Measurements from ENCODE around the gene AOX1. TPM values are rescaled to one million over a fixed set of nuclear protein-coding genes. Genes with fewer than 3 reads are reported as not detected.

AOX1 gene
- total RNA-seq, 1 donor from 2014 or later = 3.6 TPM

DNA sequence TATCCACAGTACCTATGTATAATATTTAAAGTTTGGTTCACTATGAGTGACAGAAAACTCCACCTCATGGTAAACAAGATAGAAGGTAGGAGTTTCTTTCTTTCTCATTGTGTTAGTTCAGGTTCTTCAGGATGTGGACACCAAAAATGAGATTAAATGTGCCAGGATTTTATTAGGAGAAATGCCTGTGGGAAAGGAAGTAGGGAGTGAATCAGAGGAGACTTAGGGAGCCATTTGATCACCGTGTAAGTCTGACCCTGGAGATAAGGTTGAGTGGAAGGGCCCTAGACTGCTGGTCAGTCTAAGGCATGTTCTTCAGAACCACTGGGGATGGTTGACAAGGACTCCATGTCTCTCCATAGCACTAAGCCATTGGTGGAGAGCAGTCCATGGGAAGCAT, 8.1 kb downstream of the AOX1 start:
- TF ChIP-seq, protein P1, sequence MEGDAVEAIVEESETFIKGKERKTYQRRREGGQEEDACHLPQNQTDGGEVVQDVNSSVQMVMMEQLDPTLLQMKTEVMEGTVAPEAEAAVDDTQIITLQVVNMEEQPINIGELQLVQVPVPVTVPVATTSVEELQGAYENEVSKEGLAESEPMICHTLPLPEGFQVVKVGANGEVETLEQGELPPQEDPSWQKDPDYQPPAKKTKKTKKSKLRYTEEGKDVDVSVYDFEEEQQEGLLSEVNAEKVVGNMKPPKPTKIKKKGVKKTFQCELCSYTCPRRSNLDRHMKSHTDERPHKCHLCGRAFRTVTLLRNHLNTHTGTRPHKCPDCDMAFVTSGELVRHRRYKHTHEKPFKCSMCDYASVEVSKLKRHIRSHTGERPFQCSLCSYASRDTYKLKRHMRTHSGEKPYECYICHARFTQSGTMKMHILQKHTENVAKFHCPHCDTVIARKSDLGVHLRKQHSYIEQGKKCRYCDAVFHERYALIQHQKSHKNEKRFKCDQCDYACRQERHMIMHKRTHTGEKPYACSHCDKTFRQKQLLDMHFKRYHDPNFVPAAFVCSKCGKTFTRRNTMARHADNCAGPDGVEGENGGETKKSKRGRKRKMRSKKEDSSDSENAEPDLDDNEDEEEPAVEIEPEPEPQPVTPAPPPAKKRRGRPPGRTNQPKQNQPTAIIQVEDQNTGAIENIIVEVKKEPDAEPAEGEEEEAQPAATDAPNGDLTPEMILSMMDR (IDR thresholded peaks at IDR 0.05; ENCODE audit: borderline replicate concordance) = no peak

DNA sequence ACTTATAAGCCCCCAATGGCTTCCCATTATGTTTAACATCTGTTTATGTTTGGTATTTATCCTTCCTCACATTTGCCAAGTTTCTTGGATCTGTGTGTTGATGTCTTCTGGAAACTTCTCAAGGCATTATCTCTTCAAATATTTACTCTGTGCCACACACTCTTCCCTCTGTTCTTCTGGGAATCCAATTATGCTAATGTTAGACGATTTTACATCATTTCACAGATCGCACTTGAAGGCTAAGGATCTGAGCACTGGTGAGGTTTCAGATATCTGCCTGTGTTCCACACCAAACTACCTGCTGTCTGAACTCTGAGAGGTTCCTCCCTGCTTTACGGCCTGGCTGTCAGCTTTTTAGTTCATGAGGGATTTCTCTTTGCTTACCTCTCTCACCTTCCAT, 10.1 kb downstream of the AOX1 start:
- TF ChIP-seq, protein P1 (IDR thresholded peaks at IDR 0.05; ENCODE audit: borderline replicate concordance) = no peak
- Histone ChIP-seq H3K4me1 (no peaks in the 10 kb centered on the region), H3K4me3 (no peak overlapping the region), H3K27me3 (ENCODE audit: low read depth) (peaks cover 41% of the 10 kb centered on the region), H3K9me3 (replicated peaks) (no peaks in the 10 kb centered on the region), H3K36me3 (no peaks in the 10 kb centered on the region), H3K27ac (replicated peaks) (no peak overlapping the region)
- intact Hi-C loops (cut with micrococcal nuclease) = no loop called here
- DNase-seq = no peak

More for the DNA sequence above, 8.1 kb downstream of the AOX1 start:
- Histone ChIP-seq H3K9me3 (replicated peaks) (no peaks in the 10 kb centered on the region), H3K4me1 (no peaks in the 10 kb centered on the region), H3K4me3 (no peak overlapping the region), H3K27ac (replicated peaks) (no peak overlapping the region), H3K36me3 (no peaks in the 10 kb centered on the region), H3K27me3 (ENCODE audit: low read depth) (peaks cover 37% of the 10 kb centered on the region)
- DNase-seq = no peak
- intact Hi-C loops (cut with micrococcal nuclease) = no loop called here

DNA sequence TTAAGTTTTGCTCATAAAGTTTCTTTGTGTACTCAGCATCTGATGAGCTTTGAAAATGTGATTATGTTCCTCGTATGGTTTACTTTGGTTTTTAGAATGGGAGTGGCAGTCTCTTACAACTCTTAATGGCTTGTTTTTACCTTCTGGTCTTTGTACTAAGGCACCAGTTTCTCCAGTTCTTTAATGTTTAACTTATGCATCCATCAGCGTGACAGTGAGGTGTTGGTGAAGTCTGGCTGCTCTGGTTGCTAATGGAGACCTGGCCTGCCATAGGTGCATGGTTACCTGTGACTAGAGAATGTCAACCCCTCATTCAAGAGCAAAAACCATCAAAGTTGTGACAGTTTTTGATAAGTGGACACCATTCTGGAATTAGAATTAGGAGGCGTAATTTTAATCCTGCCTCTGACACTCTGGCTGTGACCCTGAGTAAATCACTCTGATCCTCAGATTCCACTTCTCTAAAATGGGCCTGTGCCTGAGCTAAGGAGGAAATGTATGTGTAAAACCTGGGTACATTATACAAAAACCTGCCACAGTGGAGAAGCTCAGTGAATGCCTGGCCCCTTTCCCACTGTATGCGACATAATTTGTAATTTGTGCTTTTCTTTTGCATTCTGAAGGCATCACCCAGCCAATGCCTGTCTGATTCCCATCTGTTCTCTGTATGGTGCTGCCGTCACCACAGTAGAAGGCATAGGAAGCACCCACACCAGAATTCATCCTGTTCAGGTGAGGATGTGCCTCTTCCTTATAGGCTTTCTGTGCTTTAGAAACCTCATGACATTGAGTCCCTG, 11.2 kb downstream of the AOX1 start:
- Histone ChIP-seq H3K4me1 (no peaks in the 10 kb centered on the region), H3K36me3 (no peaks in the 10 kb centered on the region), H3K27ac (replicated peaks) (no peak overlapping the region), H3K27me3 (ENCODE audit: low read depth) (peaks cover 30% of the 10 kb centered on the region), H3K4me3 (no peak overlapping the region), H3K9me3 (replicated peaks) (no peaks in the 10 kb centered on the region)
- TF ChIP-seq, protein P1 (IDR thresholded peaks at IDR 0.05; ENCODE audit: borderline replicate concordance) = no peak
- intact Hi-C loops (cut with micrococcal nuclease) = no loop called here
- DNase-seq = no peak

DNA sequence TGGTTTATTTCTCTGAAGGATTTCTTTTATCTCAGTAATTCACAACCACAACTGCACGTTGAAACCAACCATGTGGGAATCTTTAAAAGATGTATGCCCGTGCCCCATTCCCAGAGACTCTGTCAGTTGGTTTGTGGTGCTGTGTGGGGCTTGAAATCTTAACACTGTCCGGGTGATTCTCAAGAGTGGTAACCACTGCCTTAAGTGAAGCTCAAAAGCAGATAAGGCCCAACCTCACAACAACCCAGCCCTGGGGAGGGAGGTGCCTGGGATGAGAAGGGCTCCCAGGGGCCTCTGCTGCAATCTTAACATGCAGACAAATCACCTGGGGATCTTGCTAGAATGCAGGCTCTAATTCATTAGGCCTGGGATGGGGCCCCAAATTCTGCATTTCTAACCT, 13.4 kb downstream of the AOX1 start:
- Histone ChIP-seq H3K9me3 (replicated peaks) (no peaks in the 10 kb centered on the region), H3K27me3 (ENCODE audit: low read depth) (peaks cover 24% of the 10 kb centered on the region), H3K4me1 (no peaks in the 10 kb centered on the region), H3K4me3 (no peak overlapping the region), H3K27ac (replicated peaks) (no peak overlapping the region), H3K36me3 (no peaks in the 10 kb centered on the region)
- intact Hi-C loops (cut with micrococcal nuclease) = no loop called here
- DNase-seq = no peak
- TF ChIP-seq, protein P1 (IDR thresholded peaks at IDR 0.05; ENCODE audit: borderline replicate concordance) = no peak

DNA sequence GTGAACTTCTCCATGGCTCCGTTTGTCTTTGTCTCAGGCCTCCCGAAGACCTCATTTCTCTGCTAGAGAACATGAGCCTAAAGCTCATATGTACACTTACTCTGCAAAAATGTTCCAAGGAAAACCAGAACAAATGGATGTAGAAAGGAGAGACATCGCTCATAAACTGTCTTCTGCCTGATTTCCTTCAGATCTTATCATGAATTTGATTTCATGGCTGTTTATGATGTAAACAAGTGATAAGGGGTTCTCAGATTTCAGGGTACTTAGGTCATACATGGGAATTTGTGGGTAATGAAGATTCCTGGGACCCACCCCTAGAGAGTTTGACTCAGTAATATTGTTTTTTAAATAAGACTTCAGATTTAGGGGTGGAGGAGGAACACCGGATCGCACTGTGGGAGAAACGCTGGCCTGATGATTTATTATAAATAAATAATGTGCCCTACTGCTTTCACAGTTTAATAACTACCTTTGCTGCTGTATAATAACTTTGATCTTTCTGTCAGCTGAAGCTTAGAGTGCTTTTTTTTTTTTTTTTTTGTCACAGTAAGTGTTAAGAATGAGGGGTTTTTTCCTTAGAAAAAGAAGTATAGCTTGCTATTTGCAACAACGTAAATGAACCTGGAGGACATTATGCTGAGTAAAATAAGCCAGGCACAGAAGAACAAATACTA, 14.9 kb downstream of the AOX1 start:
- Histone ChIP-seq H3K27ac (replicated peaks) (no peak overlapping the region), H3K4me3 (no peak overlapping the region), H3K9me3 (replicated peaks) (no peaks in the 10 kb centered on the region), H3K27me3 (ENCODE audit: low read depth) (peaks cover 24% of the 10 kb centered on the region), H3K36me3 (no peaks in the 10 kb centered on the region), H3K4me1 (no peaks in the 10 kb centered on the region)
- intact Hi-C loops (cut with micrococcal nuclease) = no loop called here
- DNase-seq = no peak
- TF ChIP-seq, protein P1 (IDR thresholded peaks at IDR 0.05; ENCODE audit: borderline replicate concordance) = no peak
